Panc1 (cell line): ENCODE results near the gene PPP4R2. TPM values are rescaled to one million over a fixed set of nuclear protein-coding genes. Genes with fewer than 3 reads are reported as not detected.

Experiments
- ATAC-seq: fragments of 200-7000 bp; cut with Tn5 transposase; 2 replicates; pipeline ENCODE4 v1.9.1; 2020; ENCODE audit warnings: mild to moderate bottlenecking, moderate library complexity
- BruUV-seq: library from RNA; stranded (reverse); fragments of 400-500 nt; replicated peaks from 2 replicates; lab custom pipeline; 2021; lab: Mats Ljungman, UMichigan
- CTCF ChIA-PET: fragments of 300-600 bp; sonication (Branson Sonifier 250); formaldehyde crosslinking; loops from one replicate; lab custom pipeline; 2022; ENCODE audit warnings: antibody characterized with exemption; lab: Charles Lee
- POLR2A ChIA-PET: fragments of 300-600 bp; sonication (Branson Sonifier 250); formaldehyde crosslinking; loops from one replicate; lab custom pipeline; 2022; ENCODE audit warnings: antibody characterized with exemption; lab: Charles Lee
- DNase-seq: peaks from one replicate; pipeline ENCODE4 v3.0.0-alpha.2; 2010; ENCODE audit warnings: low read depth, low spot score
- H3K27ac ChIP-seq: 2 replicates; pipeline ENCODE4 v1.5.1; 2011; ENCODE audit warnings: mild to moderate bottlenecking, low read length, inconsistent platforms
- H3K27me3 ChIP-seq: fragments of 200-500 bp; sonication (Bioruptor generic); 2 replicates; pipeline ENCODE4 v1.6.0; 2014; ENCODE audit warnings: low read length, inconsistent platforms; ENCODE audit not compliant: control insufficient read depth, insufficient read depth
- H3K36me3 ChIP-seq: fragments of 200-500 bp; sonication (Bioruptor generic); 2 replicates; pipeline ENCODE4 v1.5.1; 2014; ENCODE audit warnings: inconsistent platforms, mild to moderate bottlenecking, low read length, moderate library complexity; ENCODE audit not compliant: control insufficient read depth, insufficient read depth
- H3K4me1 ChIP-seq: 2 replicates; pipeline ENCODE4 v1.5.1; 2011; ENCODE audit warnings: inconsistent platforms, mild to moderate bottlenecking, low read length, moderate library complexity; ENCODE audit not compliant: control insufficient read depth, insufficient read depth
- H3K4me3 ChIP-seq, 2 experiments: 2 replicates each; pipeline ENCODE4 v1.5.1; 2011 to 2012; ENCODE audit warnings: low read depth in 2 of 2, low read length in 2 of 2, mild to moderate bottlenecking in 2 of 2, inconsistent platforms in 1 of 2, moderate library complexity in 1 of 2
- H3K9me3 ChIP-seq: fragments of 200-500 bp; sonication (Bioruptor generic); 2 replicates; pipeline ENCODE4 v1.5.1; 2014; ENCODE audit warnings: low read depth, mild to moderate bottlenecking, inconsistent platforms, low read length, moderate library complexity; ENCODE audit not compliant: control insufficient read depth, insufficient read depth
- POLR2AphosphoS5 ChIP-seq: IDR thresholded peaks from 2 replicates; pipeline ENCODE4 v1.6.1; 2012; ENCODE audit warnings: mild to moderate bottlenecking, low read depth, low read length, moderate library complexity
- SIN3A ChIP-seq: IDR thresholded peaks from 2 replicates; pipeline ENCODE4 v1.6.1; 2012; ENCODE audit warnings: low read depth, mild to moderate bottlenecking, low read length, moderate library complexity, borderline replicate concordance; ENCODE audit not compliant: insufficient read depth
- TCF7L2 ChIP-seq: IDR thresholded peaks from 2 replicates; pipeline ENCODE4 v1.6.1; 2011; ENCODE audit warnings: mild to moderate bottlenecking, low read depth, low read length, inconsistent platforms
- in situ Hi-C: cut with HindIII; loops from 2 replicates; pipeline ENCODE4 v1.10.0; 2016; ENCODE audit warnings: low sequenced_read_pairs, low pct_unique_long_range_greater_than_20kb
- intact Hi-C: fragments of 100-400 bp; cut with micrococcal nuclease; formaldehyde crosslinking; loops from one replicate; pipeline ENCODE4 v1.10.0; 2022; ENCODE audit not compliant: unreplicated experiment
- total RNA-seq: library from RNA; stranded (reverse); gene quantifications from one replicate; pipeline ENCODE4 v1.2.1, GENCODE V29; 2021; ENCODE audit not compliant: unreplicated experiment
- TF ChIP-seq, protein P1 (sequence below): fragments of 450-650 bp; IDR thresholded peaks from 2 replicates; pipeline ENCODE4 v1.5.1; 2017; ENCODE audit warnings: mild to moderate bottlenecking
- TF ChIP-seq, protein P2 (sequence below), 2 experiments: IDR thresholded peaks; 2 replicates each; pipeline ENCODE4 v1.6.1; 2011 to 2012; ENCODE audit warnings: low read depth in 2 of 2, control low read depth in 1 of 2, low read length in 1 of 2, mild to moderate bottlenecking in 1 of 2, moderate library complexity in 1 of 2; ENCODE audit not compliant: insufficient read depth in 1 of 2

Gene PPP4R2
- total RNA-seq, 1 experiment from 2014 or later, result 59.8 TPM

DNA sequence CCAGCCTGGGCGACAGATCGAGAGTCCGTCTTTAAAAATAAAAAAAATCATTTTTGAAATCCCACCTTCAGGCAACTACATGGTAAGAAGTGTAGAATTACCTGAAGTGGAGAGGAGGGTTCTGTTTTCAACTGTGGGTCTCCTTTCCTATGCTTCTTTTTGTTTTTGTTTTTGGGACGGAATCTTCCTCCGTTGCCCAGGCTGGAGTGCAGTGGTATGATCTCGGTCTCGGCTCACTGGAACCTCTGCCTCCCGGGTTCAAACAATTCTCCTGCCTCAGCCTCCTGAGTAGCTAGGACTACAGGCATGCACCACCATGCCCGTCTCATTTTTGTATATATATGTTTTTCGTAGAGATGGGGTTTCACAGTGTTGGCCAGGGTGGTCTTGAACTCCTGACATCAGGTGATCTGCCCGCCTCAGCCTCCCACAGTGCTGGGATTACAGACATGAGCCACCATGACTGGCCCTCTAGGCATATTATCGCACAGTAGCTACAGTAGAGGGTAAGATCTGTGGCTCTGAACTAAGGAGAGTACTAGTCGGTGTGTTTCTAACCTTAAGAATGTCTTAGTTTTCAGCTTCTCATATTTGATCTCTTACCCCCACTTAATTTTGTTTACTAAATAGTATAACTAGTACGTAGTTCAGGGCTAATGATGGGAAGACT lies 73.3 kb downstream of the PPP4R2 start:
- H3K9me3 ChIP-seq, result no peaks in the 10 kb centered on the region
- TF ChIP-seq SIN3A (no peak), TCF7L2 (no peak), POLR2AphosphoS5 (no peak)
- TF ChIP-seq, protein P1, sequence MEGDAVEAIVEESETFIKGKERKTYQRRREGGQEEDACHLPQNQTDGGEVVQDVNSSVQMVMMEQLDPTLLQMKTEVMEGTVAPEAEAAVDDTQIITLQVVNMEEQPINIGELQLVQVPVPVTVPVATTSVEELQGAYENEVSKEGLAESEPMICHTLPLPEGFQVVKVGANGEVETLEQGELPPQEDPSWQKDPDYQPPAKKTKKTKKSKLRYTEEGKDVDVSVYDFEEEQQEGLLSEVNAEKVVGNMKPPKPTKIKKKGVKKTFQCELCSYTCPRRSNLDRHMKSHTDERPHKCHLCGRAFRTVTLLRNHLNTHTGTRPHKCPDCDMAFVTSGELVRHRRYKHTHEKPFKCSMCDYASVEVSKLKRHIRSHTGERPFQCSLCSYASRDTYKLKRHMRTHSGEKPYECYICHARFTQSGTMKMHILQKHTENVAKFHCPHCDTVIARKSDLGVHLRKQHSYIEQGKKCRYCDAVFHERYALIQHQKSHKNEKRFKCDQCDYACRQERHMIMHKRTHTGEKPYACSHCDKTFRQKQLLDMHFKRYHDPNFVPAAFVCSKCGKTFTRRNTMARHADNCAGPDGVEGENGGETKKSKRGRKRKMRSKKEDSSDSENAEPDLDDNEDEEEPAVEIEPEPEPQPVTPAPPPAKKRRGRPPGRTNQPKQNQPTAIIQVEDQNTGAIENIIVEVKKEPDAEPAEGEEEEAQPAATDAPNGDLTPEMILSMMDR, result no peak
- TF ChIP-seq, protein P2, sequence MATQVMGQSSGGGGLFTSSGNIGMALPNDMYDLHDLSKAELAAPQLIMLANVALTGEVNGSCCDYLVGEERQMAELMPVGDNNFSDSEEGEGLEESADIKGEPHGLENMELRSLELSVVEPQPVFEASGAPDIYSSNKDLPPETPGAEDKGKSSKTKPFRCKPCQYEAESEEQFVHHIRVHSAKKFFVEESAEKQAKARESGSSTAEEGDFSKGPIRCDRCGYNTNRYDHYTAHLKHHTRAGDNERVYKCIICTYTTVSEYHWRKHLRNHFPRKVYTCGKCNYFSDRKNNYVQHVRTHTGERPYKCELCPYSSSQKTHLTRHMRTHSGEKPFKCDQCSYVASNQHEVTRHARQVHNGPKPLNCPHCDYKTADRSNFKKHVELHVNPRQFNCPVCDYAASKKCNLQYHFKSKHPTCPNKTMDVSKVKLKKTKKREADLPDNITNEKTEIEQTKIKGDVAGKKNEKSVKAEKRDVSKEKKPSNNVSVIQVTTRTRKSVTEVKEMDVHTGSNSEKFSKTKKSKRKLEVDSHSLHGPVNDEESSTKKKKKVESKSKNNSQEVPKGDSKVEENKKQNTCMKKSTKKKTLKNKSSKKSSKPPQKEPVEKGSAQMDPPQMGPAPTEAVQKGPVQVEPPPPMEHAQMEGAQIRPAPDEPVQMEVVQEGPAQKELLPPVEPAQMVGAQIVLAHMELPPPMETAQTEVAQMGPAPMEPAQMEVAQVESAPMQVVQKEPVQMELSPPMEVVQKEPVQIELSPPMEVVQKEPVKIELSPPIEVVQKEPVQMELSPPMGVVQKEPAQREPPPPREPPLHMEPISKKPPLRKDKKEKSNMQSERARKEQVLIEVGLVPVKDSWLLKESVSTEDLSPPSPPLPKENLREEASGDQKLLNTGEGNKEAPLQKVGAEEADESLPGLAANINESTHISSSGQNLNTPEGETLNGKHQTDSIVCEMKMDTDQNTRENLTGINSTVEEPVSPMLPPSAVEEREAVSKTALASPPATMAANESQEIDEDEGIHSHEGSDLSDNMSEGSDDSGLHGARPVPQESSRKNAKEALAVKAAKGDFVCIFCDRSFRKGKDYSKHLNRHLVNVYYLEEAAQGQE (IDR thresholded peaks at IDR 0.05; ENCODE audit: insufficient read depth in 1 of 2, low read depth in 2 of 2, low read length in 1 of 2), result no peak
- intact Hi-C loops (no loop called here), in situ Hi-C loops (no loop called here)
- H3K4me3 ChIP-seq, result no peak overlapping the region
- BruUV-seq, result no TSS peak
- no peak for DNase-seq
- H3K27ac ChIP-seq, result no peak overlapping the region
- H3K36me3 ChIP-seq, result peaks cover 8% of the 10 kb centered on the region
- no peaks in the 10 kb centered on the region for H3K27me3 ChIP-seq
- ATAC-seq, result no peak
- no peaks in the 10 kb centered on the region for H3K4me1 ChIP-seq
- CTCF ChIA-PET, result no interaction called here
- POLR2A ChIA-PET, result no interaction called here

DNA sequence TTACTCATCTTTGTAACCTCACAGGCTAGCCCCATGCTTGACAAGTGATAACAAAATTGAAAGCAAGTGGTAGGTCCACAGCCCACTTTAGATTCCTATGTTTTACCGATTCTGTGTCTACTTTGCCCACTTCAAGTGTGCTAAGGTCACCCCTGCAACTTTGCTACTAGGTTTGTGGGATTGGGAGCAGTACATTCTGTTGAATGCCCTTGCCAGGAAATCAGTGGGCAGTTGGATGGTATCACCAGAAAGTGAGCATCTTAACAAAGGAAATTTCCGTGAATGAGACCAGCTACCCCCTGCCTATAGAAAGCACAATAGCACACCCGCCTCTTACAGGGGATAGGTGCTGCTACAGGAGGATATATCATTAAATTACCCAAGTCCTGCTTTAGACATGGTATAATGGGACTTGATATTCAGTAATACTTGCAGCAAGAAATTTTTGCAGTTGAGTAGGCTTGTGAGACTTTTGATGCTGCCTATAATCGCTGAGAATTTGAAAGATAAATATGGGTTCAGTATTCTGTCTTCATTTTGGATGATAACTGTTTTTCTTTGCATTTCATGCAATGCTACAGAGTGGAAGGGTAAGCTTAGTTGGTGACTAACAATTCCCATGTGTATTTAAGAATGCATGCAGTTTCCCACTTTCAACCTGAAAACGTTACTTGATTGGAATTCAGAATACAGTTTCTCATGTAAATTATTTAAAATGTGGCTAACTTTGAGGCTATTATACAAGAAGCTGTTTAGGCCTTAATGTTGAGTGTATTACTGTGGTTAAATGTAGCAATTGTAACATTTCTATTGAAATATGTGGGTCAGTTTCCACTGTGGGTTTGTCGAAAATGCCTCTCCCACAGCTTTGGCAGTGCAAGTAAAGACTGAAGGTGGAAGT lies 74.3 kb downstream of the PPP4R2 start:
- Histone ChIP-seq H3K36me3 (peaks cover 3% of the 10 kb centered on the region; the same call in 1 of the 2 replicates), H3K4me3 (no peak overlapping the region), H3K27me3 (no peaks in the 10 kb centered on the region), H3K9me3 (no peaks in the 10 kb centered on the region), H3K27ac (no peak overlapping the region), H3K4me1 (no peaks in the 10 kb centered on the region)
- no TSS peak for BruUV-seq
- intact Hi-C loops, result no loop called here
- in situ Hi-C loops, result no loop called here
- DNase-seq (no peak), ATAC-seq (no peak)
- CTCF ChIA-PET, result no interaction called here
- TF ChIP-seq, protein P2 (IDR thresholded peaks at IDR 0.05; ENCODE audit: insufficient read depth in 1 of 2, low read depth in 2 of 2, low read length in 1 of 2), result no peak
- TF ChIP-seq TCF7L2 (no peak), POLR2AphosphoS5 (no peak), SIN3A (no peak)
- TF ChIP-seq, protein P1, result no peak
- POLR2A ChIA-PET, result no interaction called here
